Activated naive CD4-positive, alpha-beta T cell treated with anti-CD3 and anti-CD28 coated beads, Interleukin-2, amount 50 U/mL, for 24 hours (primary cell): ENCODE results near the gene DNAJB13.

Experiments
- H3K27ac Mint-ChIP-seq: one replicate; pipeline ENCODE4 v1.8.0; 2021; ENCODE audit warnings: mild to moderate bottlenecking, mixed read lengths
- H3K27me3 Mint-ChIP-seq: one replicate; pipeline ENCODE4 v1.8.0; 2021; ENCODE audit warnings: mixed read lengths
- H3K36me3 Mint-ChIP-seq: one replicate; pipeline ENCODE4 v1.8.0; 2021; ENCODE audit warnings: mixed read lengths
- H3K4me1 Mint-ChIP-seq: one replicate; pipeline ENCODE4 v1.8.0; 2021; ENCODE audit warnings: mixed read lengths
- H3K4me3 Mint-ChIP-seq: one replicate; pipeline ENCODE4 v1.8.0; 2021; ENCODE audit warnings: mild to moderate bottlenecking, mixed read lengths
- H3K9me3 Mint-ChIP-seq: one replicate; pipeline ENCODE4 v1.8.0; 2021; ENCODE audit warnings: mixed read lengths

DNAJB13 gene

GRCh38 chr11:73999581-74000306, 48.9 kb downstream of the DNAJB13 start:
- H3K4me1 Mint-ChIP-seq, result peaks cover 68% of the 10 kb centered on the region
- H3K27ac Mint-ChIP-seq, result no peak overlapping the region
- H3K27me3 Mint-ChIP-seq, result no peaks in the 10 kb centered on the region
- H3K4me3 Mint-ChIP-seq, result peak overlapping the region; percentile 3
- H3K9me3 Mint-ChIP-seq, result no peaks in the 10 kb centered on the region
- peaks cover 9% of the 10 kb centered on the region for H3K36me3 Mint-ChIP-seq

DNA sequence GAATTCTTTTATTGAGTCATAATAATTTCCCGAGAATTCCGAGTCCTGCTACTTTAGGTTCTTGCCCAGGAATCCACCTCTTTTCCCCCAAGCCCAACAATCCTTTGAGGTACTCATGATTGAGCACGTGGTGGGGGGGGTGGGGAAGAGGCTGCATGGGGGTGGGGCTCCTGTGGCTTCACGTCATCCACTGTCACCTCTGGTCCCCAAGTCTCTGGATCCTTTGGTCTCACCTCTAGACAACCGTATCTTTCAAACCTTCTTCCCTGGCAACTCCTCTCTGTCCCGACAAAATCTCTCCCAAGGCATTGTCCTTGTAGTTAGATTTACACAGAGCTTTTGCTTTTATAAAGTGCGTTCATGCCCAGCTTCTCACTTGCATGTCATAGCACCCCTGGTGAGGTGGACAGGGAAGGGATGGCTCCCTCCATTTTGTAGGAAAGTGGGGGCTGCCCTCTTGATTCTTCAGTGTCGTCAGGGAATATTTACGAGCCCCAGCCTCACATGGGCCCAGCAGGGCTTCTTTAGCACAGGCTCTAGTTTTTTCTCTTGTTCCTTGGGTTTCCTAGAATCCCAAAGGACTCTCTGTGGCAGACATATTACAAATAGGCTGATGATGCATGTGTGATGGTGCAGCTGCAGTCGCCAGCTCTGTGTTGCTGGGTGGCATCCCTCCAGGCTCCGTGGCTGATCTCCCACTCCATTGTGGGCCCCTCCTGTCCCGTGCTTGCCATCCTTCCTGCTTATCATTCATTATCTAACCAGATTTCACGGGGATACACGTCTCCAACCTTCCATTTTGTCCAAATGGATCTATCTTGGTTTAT, 49.7 kb downstream of the DNAJB13 start:
- Mint-ChIP-seq H3K9me3 (no peaks in the 10 kb centered on the region), H3K36me3 (peaks cover 9% of the 10 kb centered on the region), H3K27me3 (no peaks in the 10 kb centered on the region), H3K4me1 (peaks cover 68% of the 10 kb centered on the region), H3K27ac (no peak overlapping the region), H3K4me3 (no peak overlapping the region)

DNA sequence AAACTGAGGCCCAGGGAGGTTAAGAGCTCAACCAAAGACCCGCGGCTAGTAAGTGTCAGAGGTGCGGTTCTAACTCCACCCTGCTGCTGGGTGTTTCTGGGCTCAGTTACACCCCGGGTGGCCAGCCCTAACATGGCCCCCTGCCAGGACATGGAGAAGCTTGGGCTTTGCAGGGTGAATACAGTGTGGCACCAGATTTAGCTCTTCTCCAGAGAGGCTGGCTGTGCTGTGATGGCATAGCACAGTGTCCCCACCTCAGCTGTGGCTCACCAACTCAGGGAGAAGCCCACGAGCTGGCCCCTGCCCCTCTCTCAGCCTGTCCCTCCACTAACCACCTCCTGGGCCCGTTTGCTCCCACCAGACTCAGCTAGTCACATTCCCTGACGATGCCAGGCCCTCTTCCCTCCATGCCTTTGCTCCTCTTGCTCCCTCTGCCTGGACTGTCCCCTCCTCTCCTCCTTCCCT, 51.0 kb downstream of the DNAJB13 start:
- H3K4me1 Mint-ChIP-seq, result peaks cover 68% of the 10 kb centered on the region
- H3K27ac Mint-ChIP-seq, result no peak overlapping the region
- H3K27me3 Mint-ChIP-seq, result no peaks in the 10 kb centered on the region
- no peaks in the 10 kb centered on the region for H3K9me3 Mint-ChIP-seq
- H3K36me3 Mint-ChIP-seq, result peaks cover 9% of the 10 kb centered on the region
- H3K4me3 Mint-ChIP-seq, result no peak overlapping the region

DNA sequence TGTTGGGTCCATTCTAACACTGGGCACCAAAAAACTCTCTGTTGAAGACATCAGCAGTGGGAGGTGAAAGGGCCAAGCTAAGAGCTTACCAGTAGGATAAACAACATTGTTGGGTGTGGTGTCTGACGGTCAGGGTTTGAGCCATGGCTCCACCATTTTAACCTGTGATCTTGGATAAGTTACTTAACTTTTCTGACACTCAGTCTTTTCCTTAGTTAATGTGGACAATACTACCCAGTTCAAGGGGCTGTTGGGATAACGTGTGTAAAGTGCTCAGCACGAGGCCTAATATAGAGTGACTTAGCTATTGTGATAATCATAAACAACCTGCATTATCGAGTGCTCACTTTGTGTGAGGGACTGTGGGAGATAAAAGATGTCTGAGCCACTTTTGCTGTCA, 52.0 kb downstream of the DNAJB13 start:
- Mint-ChIP-seq H3K4me1 (peaks cover 66% of the 10 kb centered on the region), H3K4me3 (no peak overlapping the region), H3K9me3 (no peaks in the 10 kb centered on the region), H3K36me3 (peaks cover 9% of the 10 kb centered on the region), H3K27ac (no peak overlapping the region), H3K27me3 (no peaks in the 10 kb centered on the region)

GRCh38 chr11:74004046-74004695, 53.3 kb downstream of the DNAJB13 start:
- H3K9me3 Mint-ChIP-seq, result no peaks in the 10 kb centered on the region
- peaks cover 9% of the 10 kb centered on the region for H3K36me3 Mint-ChIP-seq
- H3K4me3 Mint-ChIP-seq, result no peak overlapping the region
- peak overlapping the region; percentile 65 for H3K27ac Mint-ChIP-seq
- peaks cover 74% of the 10 kb centered on the region for H3K4me1 Mint-ChIP-seq
- H3K27me3 Mint-ChIP-seq, result no peaks in the 10 kb centered on the region

- Mint-ChIP-seq H3K4me3 (peak overlapping the region; percentile 75), H3K27ac (peak overlapping the region; percentile 94), H3K9me3 (no peaks in the 10 kb centered on the region), H3K4me1 (peaks cover 72% of the 10 kb centered on the region), H3K27me3 (no peaks in the 10 kb centered on the region), H3K36me3 (peaks cover 8% of the 10 kb centered on the region)
Measured at GRCh38 chr11:74004759-74005615, 54.2 kb downstream of the DNAJB13 start.

DNA sequence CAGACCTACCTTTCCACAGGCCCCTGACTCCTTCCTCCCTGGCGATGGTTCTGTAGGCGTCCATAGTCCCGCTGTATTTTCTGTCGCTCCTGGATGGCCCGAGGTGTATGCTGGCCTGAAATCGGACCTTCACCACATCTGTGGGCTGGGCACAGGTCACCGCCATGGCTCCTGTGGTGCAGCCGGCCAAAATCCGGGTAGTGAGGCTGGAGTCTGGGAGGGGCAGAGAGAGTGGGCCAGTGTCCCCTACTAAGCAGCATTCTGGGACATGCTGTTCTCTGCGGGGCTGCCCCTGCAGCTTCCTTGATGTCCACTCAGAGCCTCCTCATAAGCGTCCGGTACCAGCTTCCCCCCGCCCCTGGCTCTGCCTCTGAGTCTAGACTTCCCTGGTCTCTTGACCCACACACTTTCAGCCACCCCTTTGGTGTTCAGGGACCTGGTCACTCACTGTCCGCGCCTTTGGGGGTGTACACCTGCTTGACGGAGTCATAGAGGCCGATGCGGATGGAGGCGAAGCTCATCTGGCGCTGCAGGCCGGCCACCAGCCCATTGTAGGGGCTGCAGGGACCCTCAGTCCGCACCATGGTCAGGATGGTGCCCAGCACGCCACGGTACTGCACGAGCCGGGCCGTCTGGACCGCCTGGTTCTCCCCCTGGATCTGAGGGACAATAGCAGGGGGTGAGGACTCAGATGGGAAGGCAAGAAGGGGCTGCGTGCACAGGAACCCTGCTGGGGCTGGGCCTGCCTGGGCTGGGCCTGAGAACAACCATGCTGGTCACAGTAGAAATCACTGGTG, 55.1 kb downstream of the DNAJB13 start:
- H3K9me3 Mint-ChIP-seq, result no peaks in the 10 kb centered on the region
- no peaks in the 10 kb centered on the region for H3K27me3 Mint-ChIP-seq
- no peak overlapping the region for H3K4me3 Mint-ChIP-seq
- peaks cover 7% of the 10 kb centered on the region for H3K36me3 Mint-ChIP-seq
- H3K27ac Mint-ChIP-seq, result peak overlapping the region; percentile 94
- peaks cover 81% of the 10 kb centered on the region for H3K4me1 Mint-ChIP-seq

- peaks cover 5% of the 10 kb centered on the region for H3K36me3 Mint-ChIP-seq
- H3K9me3 Mint-ChIP-seq, result no peaks in the 10 kb centered on the region
- H3K4me1 Mint-ChIP-seq, result peaks cover 90% of the 10 kb centered on the region
- H3K4me3 Mint-ChIP-seq, result no peak overlapping the region
- H3K27ac Mint-ChIP-seq, result peak overlapping the region; percentile 91
- H3K27me3 Mint-ChIP-seq, result no peaks in the 10 kb centered on the region
Measured at GRCh38 chr11:74006743-74007304, 56.0 kb downstream of the DNAJB13 start.

- Mint-ChIP-seq H3K27me3 (no peaks in the 10 kb centered on the region), H3K27ac (peak overlapping the region; percentile 80), H3K4me3 (no peak overlapping the region), H3K4me1 (peaks cover 94% of the 10 kb centered on the region), H3K36me3 (peaks cover 3% of the 10 kb centered on the region), H3K9me3 (no peaks in the 10 kb centered on the region)
Measured at GRCh38 chr11:74007691-74008372, 57.0 kb downstream of the DNAJB13 start.

GRCh38 chr11:74008373-74009229, 57.8 kb downstream of the DNAJB13 start, which contains the start of gene UCP3:
Gene UCP3 (minus strand): TSS chr11:74009085. CDS start chr11:74007042, 2,043 bp downstream.
- H3K9me3 Mint-ChIP-seq, result no peaks in the 10 kb centered on the region
- no peaks in the 10 kb centered on the region for H3K27me3 Mint-ChIP-seq
- H3K4me3 Mint-ChIP-seq, result no peak within 1 kb of the TSS
- no peaks in the 10 kb centered on the region for H3K36me3 Mint-ChIP-seq
- peak within 1 kb of the TSS; percentile 80 for H3K27ac Mint-ChIP-seq
- H3K4me1 Mint-ChIP-seq, result peaks cover 91% of the 10 kb centered on the region

- Mint-ChIP-seq H3K27ac (no peak overlapping the region), H3K9me3 (no peaks in the 10 kb centered on the region), H3K27me3 (no peaks in the 10 kb centered on the region), H3K36me3 (peaks cover 2% of the 10 kb centered on the region), H3K4me1 (peaks cover 91% of the 10 kb centered on the region), H3K4me3 (no peak overlapping the region)
Measured at GRCh38 chr11:74009230-74009547, 58.4 kb downstream of the DNAJB13 start.

GRCh38 chr11:74009675-74010305, 59.0 kb downstream of the DNAJB13 start:
- Mint-ChIP-seq H3K27me3 (no peaks in the 10 kb centered on the region), H3K4me1 (peaks cover 91% of the 10 kb centered on the region), H3K9me3 (no peaks in the 10 kb centered on the region), H3K27ac (peak overlapping the region; percentile 42), H3K36me3 (peaks cover 2% of the 10 kb centered on the region), H3K4me3 (peak overlapping the region; percentile 65)
